Activated CD8-positive, alpha-beta memory T cell treated with anti-CD3 and anti-CD28 coated beads for 48 hours (primary cell): Measurements from ENCODE around the gene AIRE.
"Not testable (repeated sequence)": the region's sequence is repeated elsewhere in the genome, so short reads cannot be mapped to it uniquely, and the experiment has no call there.

ENCODE experiments used
- DNase-seq, 3 experiments: peaks; one replicate each; pipeline ENCODE4 v3.0.0-alpha.2; 2020; ENCODE audit warnings: low read depth in 2 of 3, low spot score in 2 of 3

Gene AIRE

DNA sequence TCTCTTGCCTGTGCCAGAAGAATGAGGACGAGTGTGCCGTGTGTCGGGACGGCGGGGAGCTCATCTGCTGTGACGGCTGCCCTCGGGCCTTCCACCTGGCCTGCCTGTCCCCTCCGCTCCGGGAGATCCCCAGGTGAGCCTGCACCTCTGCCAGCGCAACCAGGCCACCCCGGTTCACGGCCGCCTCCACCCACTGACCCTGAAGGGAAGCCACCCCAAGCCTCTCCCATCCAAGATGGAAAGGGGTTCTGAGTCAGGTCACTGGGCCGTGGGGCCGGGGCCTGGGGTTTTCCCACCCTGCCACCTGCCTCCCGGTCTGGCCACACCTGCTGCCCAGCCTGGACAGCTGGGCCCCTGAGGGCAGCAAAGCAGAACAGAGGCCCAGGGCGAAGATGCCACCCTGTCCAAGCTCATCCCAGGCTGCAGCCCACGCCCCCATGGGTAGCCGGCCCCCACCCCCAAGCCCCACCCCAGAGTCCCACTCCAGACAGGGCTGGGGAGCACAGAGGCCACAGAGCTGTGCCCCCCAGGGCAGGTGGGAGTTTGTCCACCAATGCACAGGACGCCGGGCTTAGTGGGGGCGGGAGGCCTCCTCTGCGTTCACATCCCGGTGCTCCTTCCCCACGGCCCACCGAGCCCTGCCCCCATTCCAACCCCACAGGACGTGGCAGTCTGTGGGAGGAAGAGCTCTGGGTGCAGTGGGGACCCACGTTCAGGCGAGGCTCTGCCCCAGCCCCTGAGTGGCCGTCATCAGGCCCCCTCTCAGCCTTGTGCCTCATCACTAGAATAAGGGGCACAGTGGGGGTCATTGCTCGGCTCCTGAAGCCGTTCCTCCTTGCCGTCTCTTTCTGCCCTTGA, 5.6 kb downstream of the AIRE start:
- DNase-seq, result no peak

DNA sequence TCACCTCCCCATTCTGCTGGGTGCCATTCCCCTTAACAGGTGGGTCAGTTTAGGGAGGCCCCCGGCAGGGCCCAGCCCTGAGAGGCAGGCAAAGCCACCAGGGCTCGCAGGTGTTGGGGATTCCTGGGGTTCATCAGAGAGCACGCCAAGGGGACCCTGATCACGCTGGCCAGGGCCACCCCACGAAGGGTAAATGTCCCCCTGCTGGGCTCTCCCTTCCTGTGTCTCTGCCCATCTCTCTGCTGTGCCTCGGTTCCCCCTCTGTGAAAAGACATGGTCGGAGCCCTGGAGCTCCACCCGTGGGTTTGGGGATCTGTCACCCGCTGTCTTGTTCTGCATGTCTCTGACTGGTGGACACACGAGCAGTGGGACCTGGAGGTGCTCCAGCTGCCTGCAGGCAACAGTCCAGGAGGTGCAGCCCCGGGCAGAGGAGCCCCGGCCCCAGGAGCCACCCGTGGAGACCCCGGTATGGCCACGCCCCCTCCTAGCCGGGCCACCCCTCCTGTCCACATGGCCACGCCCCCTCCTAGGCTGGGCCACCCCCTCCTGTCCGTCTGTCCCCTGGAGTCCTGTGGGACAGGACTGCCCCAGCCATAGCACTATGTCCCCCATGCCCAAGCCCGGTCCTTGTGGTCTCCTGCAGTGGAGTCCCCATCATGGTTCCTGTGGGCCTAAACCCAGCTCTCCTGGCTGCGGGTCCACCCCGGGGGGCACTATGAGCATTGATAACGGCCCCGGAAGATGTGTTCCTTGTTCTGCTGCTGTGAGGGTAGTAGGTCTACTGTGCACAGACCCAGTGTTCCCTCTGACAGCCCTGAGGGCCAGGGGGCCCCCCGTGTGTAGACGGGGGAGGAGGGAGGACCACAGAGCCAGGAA, 6.5 kb downstream of the AIRE start:
- DNase-seq, result no peak

DNA sequence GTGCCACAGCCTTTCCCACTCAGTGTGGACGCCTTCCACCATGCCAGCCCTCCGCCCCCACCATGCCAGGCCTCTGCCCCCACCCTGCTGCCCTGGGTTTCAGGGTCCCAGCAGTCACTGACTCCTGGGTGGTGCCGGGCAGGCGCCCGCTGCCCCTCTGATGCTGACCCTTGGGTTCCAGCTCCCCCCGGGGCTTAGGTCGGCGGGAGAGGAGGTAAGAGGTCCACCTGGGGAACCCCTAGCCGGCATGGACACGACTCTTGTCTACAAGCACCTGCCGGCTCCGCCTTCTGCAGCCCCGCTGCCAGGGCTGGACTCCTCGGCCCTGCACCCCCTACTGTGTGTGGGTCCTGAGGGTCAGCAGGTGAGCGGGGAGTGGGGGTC, 7.1 kb downstream of the AIRE start:
- no peak for DNase-seq

DNA sequence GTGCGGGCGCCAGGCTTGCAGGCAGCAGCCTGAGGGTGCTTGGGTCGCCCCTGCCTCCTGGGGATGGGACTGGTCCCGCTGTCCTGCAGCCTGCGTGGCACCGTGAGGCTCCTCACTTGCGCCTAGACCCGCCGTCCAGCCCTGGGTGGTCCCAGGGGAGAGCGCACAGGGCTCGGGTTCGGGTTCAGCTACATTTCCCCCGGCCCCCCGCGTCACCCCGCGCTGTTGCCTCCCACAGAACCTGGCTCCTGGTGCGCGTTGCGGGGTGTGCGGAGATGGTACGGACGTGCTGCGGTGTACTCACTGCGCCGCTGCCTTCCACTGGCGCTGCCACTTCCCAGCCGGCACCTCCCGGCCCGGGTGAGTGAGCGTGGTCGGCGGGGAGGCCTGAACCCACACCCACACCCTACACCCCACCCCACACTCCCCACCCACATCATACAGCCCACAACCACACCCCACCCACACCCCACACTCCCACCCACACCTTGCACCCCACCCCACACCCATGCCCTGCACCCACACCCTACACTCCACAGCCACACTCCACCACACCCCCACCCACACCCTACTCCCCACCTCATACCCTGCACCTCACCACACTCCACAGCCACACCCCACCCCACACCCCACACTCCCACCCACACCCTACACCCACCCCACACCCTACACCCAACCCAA, 8.0 kb downstream of the AIRE start:
- no peak for DNase-seq

DNA sequence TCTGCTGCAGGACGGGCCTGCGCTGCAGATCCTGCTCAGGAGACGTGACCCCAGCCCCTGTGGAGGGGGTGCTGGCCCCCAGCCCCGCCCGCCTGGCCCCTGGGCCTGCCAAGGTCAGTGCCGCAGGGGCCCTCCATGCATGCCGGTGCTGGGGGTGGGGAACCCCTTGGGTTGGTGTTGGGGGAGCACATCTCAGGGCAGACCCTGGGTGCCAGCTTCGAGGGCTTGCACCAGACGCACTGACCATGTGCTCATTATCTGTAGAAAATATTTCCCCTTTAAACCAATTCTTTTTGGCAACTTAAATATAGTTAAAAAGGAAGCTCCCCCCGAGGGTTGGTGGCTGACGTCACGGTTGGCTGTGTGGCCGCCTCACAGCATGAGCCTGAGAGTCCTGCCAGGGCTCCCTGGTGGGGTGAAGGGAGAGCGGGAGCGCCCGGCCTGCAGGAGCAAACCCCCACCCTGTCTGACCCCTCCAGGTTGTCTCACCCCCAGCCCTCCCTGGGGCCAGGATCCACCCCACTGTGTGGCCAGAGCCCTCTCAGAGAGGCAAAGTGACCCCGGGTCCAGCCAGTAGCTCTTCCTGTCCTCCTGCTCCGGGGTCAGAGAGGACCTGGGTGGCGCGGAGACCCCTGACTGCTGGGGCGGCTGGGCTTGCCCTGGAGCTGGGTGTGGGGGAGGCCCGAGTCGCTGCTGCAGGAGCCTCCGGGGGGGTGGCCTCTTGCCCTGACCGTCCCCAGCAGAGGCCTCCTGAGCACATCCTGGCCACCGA, 8.9 kb downstream of the AIRE start:
- no peak for DNase-seq

DNA sequence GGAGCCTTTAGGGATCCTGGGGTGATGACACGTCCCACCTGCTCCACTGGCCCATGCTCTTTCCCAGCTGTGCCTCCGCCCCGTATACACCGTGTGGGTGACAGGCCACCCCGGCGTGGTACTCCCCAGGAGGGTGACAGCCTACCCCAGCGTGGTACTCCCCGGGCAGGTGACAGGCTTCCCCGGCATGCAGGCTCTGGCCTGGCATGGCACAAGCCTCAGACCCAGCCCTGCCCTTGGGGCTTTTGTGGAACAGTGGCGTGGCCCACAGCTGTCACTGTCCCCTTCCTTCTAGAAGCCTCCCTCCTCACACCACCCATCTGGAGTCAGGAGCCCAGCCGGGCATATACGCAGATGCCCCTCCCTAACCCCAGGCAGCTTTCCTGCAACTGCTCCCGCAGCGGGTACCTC, 9.5 kb downstream of the AIRE start:
- no peak for DNase-seq

DNA sequence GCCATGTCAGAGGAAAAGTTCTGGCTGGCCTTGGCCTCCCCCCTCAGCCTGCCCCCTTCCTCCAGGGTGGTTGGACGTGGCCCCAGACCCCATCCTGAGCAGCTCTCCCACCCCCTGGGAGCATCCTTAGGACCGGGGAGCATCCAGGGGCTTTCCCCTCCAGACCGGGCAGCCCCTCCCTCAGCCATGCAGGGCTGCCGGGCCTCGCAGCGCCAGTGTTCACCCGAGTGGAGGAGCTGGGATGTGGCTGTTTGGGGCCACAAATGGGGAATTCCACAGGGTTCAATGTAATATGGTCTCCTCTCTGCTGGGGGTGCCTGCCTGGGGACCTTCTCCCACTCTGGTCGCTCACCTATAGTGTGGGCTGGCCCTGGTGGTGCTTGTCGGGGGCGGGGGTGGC, 10.0 kb downstream of the AIRE start:
- DNase-seq, result no peak

DNA sequence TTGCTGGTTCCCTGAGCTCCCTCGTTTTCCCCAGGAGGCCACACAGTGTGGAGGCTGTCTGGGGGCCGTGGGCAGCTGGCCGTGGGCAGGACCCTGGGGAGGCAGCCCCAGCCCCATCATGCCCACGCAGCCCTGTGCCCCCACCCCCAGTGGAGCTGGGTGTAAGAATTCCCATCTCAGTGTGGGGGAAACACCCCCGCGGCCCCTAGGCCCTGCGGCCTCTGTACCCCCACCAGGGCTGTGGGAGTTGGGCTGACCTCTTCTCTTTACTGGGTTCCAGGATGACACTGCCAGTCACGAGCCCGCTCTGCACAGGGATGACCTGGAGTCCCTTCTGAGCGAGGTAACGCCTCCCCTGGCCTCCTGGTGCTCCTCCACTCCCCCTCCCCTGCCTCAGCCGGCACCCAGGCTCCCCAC, 10.4 kb downstream of the AIRE start:
- DNase-seq, result no peak

DNA sequence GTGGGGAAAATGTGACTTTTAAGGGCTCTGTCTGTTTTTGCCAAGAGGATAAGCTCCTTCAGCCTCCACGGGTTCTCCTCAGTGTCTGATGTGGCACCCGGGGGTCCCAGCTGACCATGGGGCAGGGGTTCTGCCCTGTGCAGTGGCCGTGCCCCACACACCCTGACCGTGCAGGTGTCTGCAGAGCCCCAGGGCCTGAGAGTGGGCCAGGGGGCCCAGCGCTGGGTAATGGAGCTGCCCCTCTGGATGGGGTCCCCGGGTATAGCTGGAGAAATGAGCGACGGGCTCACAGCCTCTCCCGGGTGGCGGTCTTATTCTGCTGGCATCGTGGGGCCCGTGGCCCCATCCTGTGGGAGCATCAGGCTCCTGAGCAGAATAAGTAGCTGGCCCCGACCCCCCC, 11.2 kb downstream of the AIRE start:
- DNase-seq, result no peak

DNA sequence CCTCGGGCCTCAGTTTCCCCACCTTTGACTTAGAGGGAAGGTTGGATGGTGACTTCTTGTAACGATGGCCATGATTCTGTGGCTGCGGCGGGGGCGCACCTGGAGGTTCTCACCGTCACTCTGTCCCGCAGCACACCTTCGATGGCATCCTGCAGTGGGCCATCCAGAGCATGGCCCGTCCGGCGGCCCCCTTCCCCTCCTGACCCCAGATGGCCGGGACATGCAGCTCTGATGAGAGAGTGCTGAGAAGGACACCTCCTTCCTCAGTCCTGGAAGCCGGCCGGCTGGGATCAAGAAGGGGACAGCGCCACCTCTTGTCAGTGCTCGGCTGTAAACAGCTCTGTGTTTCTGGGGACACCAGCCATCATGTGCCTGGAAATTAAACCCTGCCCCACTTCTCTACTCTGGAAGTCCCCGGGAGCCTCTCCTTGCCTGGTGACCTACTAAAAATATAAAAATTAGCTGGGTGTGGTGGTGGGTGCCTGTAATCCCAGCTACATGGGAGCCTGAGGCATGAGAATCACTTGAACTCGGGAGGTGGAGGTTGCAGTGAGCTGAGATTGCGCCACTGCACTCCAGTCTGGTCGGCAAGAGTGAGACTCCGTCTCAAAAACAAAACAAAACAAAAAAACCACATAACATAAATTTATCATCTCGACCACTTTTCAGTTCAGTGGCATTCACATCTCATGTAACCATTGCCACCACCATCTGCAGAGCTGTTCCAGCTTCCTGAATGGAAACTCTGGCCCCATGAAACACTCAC, 12.0 kb downstream of the AIRE start:
- DNase-seq, result peak; percentile 54 to 59 (median 57)

DNA sequence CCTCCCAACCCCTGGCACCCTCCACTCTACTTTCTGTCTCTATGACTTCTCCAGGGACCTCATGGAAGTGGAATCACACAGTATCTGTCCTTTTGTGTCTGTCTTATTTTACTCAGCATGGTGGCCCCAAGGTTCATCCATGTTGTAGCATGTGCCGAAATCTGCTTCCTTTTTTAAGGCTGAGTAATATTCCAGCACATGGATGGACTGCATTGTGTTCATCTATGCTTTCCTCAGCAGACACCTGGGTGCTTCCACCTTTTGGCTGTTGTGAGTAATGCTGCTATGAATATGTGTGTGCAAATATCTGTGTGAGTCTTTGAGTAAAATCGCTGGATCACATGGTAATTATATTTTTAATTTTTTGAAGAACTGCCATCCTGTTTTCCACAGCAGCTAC, 12.6 kb downstream of the AIRE start:
- no peak for DNase-seq

DNA sequence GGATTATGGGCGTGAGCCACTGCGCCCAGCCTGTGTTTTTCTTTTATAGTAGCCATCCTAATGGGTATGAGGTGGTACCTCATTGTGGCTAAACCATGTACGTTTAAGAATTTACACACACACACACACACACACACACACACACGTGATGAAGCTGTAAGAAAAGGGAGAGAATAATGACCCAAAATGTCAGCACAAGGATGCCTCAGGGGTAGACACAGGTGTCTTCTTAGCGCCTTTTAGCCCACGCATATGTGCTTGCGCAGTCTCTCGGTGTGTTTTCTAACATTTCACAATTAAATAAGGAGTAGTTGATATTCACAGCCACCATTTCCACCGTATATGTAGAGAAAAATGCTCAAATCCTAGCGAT, 13.4 kb downstream of the AIRE start:
- DNase-seq, result no peak

DNA sequence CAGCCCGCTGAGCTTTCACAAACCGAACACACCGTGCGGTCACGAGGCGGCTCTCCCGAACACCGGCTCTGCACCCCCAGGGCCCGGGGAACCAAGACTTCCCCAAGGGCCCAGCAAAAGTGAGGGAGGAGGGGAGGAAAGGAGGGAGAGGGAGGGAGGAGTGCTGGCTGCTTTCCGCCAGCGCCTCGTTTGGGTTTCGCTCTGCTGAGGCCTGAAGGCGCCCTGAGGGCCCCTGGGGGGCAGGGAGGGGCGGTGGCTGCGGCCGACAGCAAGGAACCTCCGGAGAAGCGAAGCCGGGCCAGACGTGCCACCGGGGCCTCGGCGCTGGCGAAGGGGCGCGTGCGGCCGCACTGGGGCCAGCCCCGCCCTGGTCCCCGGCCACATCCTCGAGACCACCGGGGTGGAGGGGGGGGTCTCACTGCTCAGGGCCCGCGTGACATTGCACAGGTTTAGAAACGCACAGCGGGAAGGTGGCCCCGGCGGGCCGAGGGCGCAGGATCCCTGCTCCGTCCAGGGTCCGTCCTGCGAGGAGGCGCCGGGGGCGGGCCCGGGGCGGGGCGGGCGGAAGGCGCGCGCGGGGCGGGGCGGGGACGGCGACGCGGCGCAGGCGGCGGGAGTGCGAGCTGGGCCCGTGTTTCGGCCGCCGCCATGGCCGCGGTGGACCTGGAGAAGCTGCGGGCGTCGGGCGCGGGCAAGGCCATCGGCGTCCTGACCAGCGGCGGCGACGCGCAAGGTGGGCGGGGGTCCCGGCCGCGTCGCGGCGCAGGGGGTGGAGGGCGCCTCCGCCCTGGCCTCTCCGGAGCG, 14.0 kb downstream of the AIRE start, which contains the start of gene PFKL:
PFKL (plus strand) TSS at position 596 of the 804 bp plus-strand sequence; CDS start at position 649, 53 bp downstream.
- peak; percentile 34 to 57 (median 56) for DNase-seq

DNA sequence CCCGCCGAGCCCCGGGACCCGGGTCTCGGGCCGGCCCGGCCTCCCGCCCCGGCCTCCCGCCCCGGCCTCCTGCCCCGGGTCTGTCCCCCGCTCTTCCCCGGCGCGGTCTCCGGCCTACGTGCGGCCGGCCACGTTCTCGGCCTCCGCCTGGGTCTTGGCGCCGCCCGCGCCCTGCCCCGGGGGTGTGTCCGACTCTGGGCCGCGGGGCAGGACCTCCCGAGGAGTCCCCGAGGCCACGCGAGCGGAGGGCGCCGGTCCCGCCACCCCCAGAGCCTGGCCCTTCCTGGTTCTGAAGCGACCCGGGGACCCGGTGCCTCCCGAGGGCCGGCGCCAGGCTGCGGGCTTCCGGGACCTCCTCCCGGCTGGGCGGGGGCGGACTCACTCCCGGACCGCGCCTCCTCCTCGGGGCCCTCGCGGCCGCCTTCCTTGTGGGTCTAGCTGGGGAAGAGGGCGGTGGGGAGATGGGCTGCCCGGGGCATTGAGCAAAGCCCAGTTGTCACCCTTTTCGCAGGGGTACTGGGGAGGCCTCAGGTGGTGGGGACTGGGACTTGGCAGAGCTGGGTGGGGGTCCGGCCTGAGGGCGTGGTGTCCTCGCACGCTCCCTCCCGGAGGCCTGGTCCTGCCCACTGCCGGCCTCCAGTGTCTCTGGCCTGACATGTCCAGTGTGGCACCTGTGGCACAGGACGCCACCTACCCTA, 14.7 kb downstream of the AIRE start:
- DNase-seq, result peak; percentile 27 to 42 (median 35)

DNA sequence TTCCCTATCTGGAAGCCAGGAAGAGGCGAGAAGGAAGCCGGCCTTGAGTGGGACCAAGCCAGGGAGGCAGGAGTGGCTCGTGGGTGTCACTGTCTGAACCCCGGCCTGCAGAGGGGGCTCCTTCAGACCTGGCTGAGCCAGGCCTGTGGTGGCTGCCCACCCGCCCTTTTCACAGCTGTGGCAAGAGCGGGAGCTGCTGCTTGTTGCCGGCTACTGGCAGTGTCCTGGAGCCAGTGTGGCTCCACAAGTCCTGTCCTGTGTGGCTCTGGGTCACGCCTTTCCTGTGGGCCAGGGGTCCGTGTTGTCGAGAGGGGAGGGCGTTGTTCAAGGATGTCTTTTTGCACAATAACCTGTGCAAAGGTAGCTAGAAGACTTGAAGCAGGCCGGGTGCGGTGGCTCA, 15.5 kb downstream of the AIRE start:
- DNase-seq, result no peak

DNA sequence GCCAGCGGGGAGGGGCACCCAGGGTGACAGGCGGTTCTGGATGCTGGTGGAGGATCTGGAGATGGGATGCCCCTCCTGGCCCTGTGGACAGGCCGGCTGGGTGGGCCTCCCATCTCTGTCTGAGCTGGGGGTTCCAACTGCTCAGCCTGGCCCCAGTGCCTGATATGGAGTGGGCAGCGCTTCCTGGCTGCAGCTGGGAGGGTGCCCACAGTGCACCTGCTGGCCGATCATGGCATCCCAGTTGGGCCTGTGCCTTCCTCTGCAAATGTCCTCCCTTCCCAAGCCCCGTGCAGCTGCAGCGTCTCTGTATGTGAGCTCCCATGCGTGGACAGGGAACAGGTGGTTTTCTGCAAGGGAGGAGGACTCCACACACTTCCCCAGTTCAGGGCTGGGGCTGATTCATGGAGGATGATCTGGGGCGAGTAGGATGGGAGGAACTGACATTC, 16.3 kb downstream of the AIRE start:
- no peak for DNase-seq

DNA sequence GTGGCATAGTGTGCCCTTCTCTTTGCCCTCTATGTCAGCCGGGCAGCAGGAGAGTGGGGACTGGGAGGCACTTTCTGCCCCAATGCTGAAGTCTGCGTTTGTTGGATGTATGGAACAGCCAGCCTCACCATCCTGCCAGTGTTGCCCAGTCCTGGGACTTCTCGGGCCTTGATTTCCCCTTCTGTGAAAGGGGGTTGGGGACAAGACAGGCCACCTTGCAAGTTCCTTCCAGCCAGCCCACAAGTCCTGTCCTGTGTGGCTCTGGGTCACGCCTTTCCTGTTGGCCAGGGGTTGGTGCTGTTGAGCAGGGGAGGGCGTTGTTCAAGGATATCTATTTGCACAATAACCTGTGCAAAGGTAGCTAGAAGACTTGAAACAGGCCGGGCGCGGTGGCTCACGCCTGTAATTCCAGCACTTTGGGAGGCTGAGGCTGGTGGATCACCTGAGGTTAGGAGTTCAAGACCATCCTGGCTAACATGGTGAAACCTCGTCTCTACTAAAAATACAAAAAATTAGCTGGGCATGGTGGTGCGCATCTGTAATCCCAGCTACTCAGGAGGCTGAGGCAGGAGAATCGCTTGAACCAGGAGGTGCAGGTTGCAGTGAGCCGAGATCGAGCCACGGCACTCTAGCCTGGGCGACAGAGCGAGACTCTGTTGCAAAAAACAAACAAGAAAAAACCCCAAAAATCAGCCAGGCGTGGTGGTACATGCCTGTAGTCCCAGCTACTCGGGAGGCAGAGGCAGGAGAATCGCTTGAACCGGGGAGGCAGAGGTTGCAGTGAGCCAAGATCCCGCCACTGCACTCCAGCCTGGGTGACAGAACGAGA, 17.1 kb downstream of the AIRE start:
- DNase-seq, result not testable (repeated sequence)
